Fibroblast of gingiva (primary cell): ENCODE measurements around the gene MIPOL1.
A peak's percentile ranks its signal among the peaks of the same experiment; 100 is the strongest.
"Not testable (repeated sequence)": the region's sequence is repeated elsewhere in the genome, so short reads cannot be mapped to it uniquely, and the experiment has no call there.

Experiments used
- DNase-seq: peaks from one replicate; pipeline ENCODE4 v3.0.0-alpha.2; 2011; ENCODE audit warnings: low read depth

Gene MIPOL1

GRCh38 chr14:37187294-37187693 is 10.4 kb upstream of the MIPOL1 start:
- no peak for DNase-seq

DNA sequence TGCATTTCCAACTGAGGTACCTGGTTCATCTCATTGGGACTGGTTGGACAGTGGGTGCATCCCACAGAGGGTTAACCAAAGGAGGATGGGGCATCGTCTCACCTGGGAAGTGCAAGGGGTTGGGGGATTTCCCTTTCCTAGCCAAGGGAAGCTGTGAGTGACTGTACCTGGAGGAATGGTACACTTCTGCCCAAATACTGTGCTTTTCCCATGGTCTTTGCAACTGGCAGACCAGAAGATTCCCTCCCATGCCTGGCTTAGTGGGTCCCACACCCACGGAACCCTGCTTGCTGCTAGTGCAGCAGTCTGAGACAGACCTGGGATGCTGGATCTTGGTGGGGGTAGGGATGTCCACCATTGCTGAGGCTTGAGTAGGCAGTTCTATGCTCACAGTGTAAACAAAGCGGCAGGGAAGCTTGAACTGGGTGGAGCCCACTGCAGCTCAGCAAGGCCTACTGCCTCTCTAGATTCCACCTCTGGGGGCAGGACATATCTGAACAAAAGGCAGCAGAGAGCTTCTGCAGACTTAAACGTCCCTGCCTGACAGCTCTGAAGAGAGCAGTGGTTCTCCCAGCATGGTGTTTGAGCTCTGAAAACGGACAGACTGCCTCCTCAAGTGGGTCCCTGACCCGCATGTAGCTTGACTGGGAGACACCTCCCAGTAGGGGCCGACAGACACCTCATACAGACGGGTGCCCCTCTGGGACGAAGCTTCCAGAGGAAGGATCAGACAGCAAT is 9.7 kb upstream of the MIPOL1 start:
- DNase-seq, result not testable (repeated sequence)

DNA sequence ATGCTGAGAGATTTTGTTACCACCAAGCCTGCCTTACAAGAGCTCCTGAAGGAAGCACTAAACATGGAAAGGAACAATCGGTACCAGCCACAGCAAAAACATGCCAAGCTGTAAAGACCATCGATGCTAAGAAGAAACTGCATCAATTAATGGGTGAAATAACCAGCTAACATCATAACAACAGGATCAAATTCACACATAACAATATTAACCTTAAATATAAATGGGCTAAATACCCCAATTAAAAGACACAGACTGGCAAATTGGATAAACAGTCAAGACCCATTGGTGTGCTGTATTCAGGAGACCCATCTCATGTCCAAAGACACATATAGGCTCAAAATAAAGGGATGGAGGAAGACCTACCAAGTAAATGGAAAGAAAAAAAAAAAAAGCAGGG is 8.0 kb upstream of the MIPOL1 start:
- not testable (repeated sequence) for DNase-seq

GRCh38 chr14:37194698-37195097 is 3.0 kb upstream of the MIPOL1 start:
- DNase-seq, result no peak

GRCh38 chr14:37195327-37195726 is 2.4 kb upstream of the MIPOL1 start:
- DNase-seq, result no peak

GRCh38 chr14:37196604-37197420 is 925 bp upstream of the MIPOL1 start:
- DNase-seq, result no peak

GRCh38 chr14:37198273-37198598 is 499 bp downstream of the MIPOL1 start:
- DNase-seq, result no peak

DNA sequence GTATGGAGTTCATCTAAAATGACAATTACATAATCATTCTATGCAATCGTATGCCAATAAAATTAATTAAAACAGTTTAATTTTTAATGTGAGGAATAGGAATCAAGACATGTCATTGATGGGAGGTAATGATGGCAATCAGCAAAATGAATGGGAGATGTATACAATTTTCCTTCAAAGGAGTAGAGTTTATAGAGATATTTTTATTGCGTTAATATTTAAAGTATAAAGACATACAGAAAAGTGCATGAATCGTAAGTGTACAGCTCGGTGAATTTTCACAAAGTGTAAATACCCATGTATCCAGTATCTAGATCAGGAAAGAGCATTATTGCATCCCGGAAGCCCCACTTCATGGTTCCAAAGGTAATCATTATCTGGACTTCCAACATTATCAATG is 1.2 kb downstream of the MIPOL1 start:
- DNase-seq, result no peak

- no peak for DNase-seq
These were observed 4.0 kb downstream of the MIPOL1 start for GRCh38 chr14:37201724-37202123.

- peak; percentile 11 for DNase-seq
These were observed 4.5 kb downstream of the MIPOL1 start for GRCh38 chr14:37202265-37202664.

DNA sequence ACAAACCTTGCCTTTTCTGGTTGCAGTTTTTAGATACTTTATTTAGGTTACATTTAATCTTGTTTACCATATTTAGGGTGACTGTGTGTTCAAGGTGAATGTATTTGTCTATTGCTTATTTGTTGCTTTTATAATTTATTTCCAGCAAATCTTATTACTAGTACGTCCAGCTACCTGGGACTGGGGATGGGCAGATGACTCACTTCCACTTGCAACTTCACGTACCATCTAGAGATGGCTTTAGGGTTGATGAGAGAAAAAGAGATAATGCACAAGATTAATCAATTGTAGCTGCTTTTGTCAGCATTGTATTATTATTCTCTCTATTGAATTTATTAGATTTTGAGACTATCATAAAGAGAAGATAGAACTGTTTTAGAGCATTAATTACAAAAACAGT is 5.1 kb downstream of the MIPOL1 start:
- DNase-seq, result no peak

DNA sequence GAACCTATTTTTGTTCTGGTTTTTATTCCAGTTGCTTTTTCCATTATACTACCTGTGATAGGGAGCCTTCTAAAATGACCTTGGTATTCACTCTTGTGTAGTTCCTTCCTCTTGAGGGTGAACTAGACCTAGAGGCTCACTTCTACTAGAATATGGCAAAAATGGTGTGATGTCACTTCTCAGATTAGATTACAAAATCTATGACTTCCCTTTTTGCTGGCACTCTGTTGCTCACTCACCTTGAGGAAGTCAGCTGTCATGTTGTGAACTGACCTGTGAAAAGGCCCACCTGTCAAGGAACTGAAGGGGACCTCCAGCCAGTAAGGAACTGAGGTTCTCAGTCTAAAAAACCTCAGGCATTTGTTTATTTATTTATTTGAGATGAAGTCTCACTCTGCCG is 5.7 kb downstream of the MIPOL1 start:
- DNase-seq, result no peak

DNA sequence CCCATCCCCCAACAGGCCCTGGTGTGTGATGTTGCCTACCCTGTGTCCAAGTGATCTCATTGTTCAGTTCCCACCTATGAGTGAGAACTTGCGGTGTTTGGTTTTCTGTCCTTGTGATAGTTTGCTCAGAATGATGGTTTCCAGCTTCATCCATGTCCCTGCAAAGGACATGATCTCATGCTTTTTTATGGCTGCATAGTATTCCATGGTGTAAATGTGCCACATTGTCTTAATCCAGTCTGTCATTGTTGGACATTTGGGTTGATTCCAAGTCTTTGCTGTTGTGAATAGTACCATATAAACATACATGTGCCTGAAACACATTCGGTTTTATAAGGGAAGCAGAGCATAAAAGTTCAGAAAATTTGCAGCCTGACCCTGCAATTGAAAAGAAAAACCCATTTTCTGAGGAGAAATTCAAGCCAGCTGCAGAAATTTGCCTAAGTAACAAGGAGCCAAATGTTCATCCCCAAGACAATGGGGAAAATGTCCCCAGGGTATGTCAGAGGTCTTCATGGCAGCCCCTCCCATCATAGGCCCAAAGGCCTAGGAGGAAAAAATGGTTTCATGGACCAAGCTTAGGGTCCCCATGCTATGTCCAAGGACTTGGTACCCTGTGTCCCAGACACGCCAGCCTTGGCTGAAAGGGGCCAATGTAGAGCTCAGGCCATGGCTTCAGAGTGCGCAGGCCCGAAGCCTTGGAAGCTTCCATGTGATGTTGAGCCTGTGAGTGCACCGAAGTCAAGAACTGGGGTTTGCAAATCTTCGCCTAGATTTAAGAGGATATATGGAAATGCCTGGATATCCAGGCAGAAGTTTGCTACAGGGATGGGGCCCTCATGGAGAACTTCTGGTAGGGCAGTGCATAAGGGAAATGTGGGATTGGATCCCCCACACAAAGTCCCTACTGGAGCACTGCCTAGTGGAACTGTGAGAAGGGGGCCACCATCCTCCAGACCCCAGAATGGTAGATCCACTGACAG is 8.2 kb downstream of the MIPOL1 start:
- not testable (repeated sequence) for DNase-seq

GRCh38 chr14:37209617-37210016 is 11.9 kb downstream of the MIPOL1 start:
- not testable (repeated sequence) for DNase-seq

DNA sequence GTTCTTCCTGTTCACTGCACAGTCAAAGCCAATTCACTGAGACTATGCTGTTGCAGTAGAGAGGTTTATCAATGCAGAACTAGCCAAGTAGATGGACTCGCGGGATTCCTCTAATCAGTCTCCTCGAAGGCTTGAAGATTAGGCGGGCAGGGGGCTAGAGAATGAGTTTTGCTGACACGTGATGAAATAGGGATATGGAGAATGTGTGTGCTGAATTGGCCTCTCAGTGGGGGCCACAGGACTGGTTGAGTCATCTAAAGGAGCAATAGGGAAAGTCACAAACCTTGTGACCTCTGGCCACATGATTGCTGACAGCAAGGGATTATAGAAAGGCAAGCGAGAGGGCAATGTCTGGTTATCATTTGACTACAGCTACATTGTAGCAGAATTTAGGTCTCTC is 12.7 kb downstream of the MIPOL1 start:
- no peak for DNase-seq

DNA sequence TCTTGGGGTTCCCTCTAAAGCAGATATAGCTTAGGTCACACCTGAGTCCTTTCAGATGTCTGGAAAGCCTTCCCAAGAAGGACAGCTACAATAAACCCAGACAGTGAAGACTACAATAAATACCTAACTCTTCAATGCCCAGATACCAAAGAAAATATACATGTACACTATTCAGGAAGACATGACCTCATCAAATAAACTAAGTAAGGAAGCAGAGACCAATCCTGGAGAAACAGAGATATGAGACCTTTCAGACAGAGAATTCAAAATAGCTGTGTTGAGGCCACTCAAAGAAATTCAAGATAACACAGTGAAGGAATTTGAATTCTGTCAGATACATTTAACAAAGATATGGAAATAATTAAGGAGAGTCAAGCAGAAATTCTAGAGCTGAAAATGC is 15.3 kb downstream of the MIPOL1 start:
- no peak for DNase-seq

GRCh38 chr14:37215345-37215744 is 17.6 kb downstream of the MIPOL1 start:
- no peak for DNase-seq

- DNase-seq, result no peak
These were observed 23.3 kb downstream of the MIPOL1 start for GRCh38 chr14:37221073-37221472.

DNA sequence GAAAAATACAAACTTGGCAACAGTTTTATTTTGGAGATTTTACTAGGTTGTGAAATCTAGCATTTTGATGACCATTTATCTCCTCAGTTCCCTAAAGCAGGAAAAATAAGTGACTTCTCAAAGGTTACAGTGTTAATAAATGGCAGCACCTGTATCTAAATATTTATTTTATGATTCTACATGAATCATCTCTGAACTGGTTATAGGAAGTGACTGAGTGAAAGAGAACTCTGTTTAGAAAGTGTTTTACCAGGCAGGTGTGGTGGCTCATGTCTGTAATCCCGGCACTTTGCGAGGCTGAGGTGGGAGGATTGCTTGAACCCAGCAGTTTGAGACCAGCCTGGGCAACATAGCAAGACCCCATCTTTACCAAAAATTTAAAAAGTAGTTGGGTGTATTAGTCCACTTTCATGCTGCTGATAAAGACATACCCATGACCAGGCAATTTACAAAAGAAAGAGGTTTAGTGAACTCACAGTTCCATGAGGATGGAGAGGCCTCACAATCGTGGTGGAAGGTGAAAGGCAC is 26.3 kb downstream of the MIPOL1 start:
- DNase-seq, result no peak

DNA sequence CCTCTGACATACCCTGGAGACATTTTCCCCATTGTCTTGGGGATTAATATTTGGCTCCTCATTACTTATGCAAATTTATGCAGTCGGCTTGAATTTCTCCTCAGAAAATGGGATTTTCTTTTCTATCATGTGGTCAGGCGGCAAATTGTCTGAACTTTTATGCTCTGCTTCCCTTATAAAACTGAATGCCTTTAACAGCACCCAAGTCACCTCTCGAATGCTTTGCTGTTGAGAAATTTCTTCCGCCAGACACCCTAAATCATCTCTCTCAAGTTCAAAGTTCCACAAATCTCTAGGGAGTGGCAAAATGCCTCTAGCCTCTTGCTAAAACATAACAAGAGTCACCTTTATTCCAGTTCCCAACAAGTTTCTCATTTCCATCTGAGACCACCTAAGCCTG is 27.9 kb downstream of the MIPOL1 start:
- not testable (repeated sequence) for DNase-seq

DNA sequence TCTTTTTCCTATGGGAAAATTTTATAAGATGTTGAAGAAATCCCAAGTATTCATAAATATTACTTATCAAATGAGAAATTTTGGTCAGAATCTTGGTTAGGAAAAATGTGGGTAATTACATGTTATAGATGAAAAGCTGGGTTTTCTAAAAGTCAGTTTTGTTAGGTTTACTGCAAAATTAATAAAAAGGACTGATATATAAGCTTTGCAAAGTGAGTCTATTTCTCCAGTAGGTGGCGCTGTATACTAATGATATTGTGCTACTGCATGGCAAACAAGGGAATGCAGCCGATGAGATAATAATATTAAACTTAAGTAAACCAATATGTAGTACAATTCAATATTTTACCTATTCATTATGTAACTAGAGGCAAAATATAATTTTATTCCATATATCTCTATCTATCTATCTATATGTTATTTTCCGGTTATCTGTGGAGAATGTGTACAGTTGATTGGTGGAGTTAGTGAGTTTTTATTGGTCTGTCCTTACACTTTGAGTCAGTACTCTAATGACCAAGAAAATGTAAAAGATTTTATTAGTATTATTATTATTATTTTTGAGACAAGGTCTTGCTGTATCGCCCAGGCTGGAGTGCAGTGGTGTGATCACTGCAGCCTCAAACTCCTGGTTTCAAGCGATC is 32.9 kb downstream of the MIPOL1 start:
- DNase-seq, result peak; percentile 66
